H1 (cell line): ENCODE measurements around the gene ACSF2. TPM values are rescaled to one million over a fixed set of nuclear protein-coding genes. Genes with fewer than 3 reads are reported as not detected.

Experiments used
- BACH1 ChIP-seq: IDR thresholded peaks from 2 replicates; pipeline ENCODE4 v1.6.1; 2012; ENCODE audit warnings: low read length, improper control_type of control experiment
- CTBP2 ChIP-seq: IDR thresholded peaks from 2 replicates; pipeline ENCODE4 v1.7.0; 2011; ENCODE audit warnings: borderline replicate concordance, mild to moderate bottlenecking, moderate library complexity, mixed read lengths, low read length; ENCODE audit not compliant: insufficient read depth, insufficient read length
- NRF1 ChIP-seq: IDR thresholded peaks from 2 replicates; pipeline ENCODE4 v1.6.1; 2011; ENCODE audit warnings: mild to moderate bottlenecking, low read depth, low read length, improper control_type of control experiment
- YY1 ChIP-seq: IDR thresholded peaks from 2 replicates; pipeline ENCODE4 v1.6.1; 2011; ENCODE audit warnings: low read depth, mild to moderate bottlenecking, low read length
- ZNF274 ChIP-seq: IDR thresholded peaks from 2 replicates; pipeline ENCODE4 v1.7.0; 2012; ENCODE audit warnings: low read length, borderline replicate concordance; ENCODE audit errors: extremely low read depth
- polyA plus RNA-seq, 7 experiments: library from polyadenylated mRNA; depleted of rRNA in 3 of 7; stranded (reverse) in 5 of 7; unstranded in 2 of 7; fragments of >200 nt in 5 of 7; fragments of 200-250 nt in 2 of 7; gene quantifications; 1 replicate in 5 of 7; 2 replicates in 1 of 7; 4 replicates in 1 of 7; pipeline versions ENCODE4 v1.2.1 to v1.2.3, GENCODE V29; 2011 to 2013; ENCODE audit warnings: missing spikeins in 2 of 7, mixed read lengths in 2 of 7
- total RNA-seq: library from RNA; stranded (reverse); fragmentation: NEBNext Ultra II Directional; extraction: Animal tissue kit (Norgen Biotek cat#: 25700); gene quantifications from 2 replicates; pipeline ENCODE4 v1.2.1, GENCODE V29; 2021

Gene ACSF2
- total and polyA plus RNA-seq, 2 of the 8 experiments (the other 6 are each of a cell fraction or from before 2014, with no cell fraction given), result 14.5 to 16.3 TPM

DNA sequence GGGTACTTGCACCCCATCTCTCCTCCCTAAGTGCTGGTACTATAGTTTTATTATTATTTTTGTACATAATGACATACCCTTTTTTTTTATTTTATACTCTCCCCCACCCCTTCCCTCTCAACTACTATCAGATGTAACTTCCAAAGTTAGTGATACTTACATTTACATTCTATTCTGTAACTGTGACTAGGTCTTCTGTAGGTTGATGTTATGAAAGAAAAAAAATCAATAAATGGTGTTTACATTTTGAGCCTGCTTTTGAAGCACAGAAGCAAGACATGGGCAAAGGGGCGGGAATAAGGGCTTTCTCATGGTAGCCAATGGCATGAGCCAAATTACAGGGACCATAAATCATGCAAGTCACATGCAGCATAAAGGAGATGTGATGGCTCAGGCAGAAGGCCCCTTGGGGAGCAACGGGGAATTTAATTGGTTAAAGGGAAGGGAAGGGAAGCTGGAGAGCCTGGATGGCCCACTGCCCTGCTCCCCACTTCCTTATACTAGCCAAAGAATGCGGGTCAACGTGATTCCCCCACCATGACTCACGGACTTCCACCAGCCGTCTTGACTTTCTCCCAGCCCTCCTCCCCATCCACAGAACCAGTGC, 2.4 kb upstream of the ACSF2 start (continued):
- no peak for TF ChIP-seq YY1
- no peak for TF ChIP-seq BACH1
- TF ChIP-seq ZNF274, result no peak
- no peak for TF ChIP-seq NRF1
- TF ChIP-seq CTBP2, result no peak
